ENCODE measurements around the gene FAM114A1.
A peak's percentile ranks its signal among the peaks of the same experiment; 100 is the strongest.

FAM114A1 gene

DNA sequence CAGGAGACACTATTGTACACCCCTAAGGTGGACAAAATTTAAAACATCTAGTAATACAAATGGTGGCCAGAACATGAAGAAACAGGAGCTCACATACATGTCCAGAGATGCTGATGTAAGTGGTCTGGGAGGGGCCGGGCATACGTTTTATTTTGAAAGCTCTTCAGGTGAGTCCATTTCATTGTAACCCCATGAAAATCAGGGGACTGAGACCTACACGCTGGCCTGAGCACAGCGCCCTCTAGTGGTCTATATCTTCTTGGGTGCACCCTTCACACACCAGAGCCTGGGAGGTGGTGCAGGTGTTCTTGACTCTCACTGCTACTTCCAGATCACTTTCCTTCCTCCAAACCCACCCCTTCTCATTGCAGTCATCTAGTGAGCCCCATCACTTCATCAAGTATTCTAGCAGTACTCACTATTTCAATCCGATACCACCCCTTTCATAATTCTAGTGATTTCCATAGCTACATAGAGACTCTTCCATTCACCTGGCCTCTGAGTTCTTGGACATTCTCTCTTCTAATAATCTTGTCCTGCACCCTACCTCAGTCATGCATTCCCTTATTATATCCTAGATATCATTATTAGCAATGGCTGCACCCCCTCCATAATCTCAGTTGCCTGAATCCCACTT is 6.7 kb upstream of the FAM114A1 start:
- peak; percentile 60 to 72 for DNase-seq

DNA sequence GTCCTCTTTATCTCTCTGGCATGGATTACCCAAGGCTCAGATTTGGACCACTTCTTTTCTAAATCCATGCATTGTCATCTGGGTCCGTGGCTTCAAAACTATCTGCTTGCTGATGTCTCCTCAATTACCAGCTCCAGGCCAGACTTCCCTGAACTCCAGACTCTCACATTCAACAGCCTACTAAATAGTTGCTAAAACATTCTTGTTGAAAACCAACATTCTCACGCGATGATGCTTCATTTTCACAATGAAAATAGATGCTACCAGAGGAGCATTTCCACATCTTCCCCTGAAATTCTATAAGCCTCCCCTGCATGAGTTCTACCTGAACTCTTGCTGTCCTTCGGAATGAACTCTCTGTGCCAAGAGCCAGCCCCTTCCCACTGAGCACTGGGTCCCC is 5.8 kb upstream of the FAM114A1 start:
- no peak for DNase-seq

DNA sequence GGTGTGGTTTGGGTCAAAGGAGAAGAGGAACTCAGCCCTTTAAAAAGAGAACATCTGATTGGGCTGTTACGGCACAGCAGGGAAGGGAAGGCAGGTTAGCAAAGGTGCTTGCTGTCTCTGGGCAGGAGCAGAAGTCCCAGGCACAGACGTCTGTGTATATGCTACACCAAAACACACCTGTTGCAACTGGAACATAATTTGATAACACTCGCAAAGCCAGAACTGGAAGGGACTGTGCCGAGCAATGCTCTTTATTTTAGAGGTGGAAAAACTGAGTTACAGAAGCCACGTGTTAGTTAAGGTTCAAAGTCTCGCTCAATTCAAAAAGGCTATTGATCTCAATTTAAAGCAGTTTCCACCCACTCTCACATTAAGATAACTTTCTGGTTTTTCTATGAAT is 2.2 kb upstream of the FAM114A1 start:
- DNase-seq = no peak

DNA sequence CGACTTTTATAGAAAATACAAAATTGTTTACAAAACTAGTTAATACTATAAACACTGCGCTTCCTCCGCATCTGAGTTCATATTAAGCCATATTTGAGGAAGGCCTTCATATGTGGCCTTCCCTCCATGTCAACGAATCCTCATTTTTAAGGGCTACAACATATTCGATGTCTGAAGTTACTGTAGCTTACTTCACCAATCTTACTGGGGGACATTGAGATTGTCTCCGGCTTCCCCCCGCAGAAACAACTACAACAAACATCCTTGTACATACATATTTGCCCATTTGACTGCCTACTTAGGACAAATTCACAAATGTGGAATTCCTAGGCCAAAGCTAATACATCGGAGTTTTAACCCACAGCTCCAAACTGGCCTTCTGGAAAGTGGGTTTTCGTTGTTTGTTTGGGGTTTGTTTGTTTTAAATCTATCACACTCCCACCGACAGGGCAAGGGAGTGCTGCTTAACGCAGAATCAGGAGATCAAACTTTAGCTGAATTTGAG is 581 bp upstream of the FAM114A1 start:
- no peak for DNase-seq

DNA sequence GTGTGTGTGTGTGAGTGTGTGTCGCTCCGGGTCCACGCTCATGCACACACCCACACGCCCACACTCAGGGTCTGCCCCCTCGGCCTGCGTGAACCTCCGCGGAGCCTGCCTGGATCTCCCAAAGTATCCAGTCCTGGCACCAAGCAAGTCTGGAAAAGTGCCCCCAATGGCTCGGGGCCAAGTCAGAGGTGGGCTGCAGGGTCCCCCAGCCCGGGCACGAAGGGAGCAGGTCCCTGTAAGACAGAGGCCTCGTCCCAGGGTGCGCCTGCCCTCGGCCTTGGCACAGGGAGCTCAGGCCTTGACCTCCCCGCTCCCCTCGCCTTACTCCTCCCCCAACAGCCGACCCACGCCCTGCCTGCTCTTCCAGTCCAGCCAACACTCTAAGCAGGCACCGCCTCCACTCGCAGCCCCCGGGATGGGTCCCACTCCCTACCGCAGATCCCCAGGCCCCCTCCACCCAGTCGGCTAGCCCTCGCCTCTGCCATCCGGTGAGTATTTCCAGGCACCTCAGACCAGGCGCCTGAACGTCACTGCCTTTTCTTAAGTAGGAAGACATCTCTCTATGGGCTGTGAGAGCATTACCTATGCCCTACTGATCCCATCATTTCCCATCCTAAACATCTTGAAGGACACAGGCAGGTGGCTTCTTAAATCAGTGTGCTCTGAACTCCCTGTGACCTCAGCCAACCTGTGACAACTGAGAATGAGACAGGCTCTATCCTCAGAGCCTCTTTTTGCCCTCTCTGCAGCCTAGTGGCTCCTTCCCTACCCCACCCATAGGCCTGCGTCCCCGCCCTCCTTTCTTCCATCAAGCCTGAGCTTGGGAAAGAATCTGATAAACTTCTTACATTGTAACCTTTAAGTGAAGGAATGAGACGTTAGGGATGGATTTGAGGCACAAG is 704 bp downstream of the FAM114A1 start:
- no peak for DNase-seq

DNA sequence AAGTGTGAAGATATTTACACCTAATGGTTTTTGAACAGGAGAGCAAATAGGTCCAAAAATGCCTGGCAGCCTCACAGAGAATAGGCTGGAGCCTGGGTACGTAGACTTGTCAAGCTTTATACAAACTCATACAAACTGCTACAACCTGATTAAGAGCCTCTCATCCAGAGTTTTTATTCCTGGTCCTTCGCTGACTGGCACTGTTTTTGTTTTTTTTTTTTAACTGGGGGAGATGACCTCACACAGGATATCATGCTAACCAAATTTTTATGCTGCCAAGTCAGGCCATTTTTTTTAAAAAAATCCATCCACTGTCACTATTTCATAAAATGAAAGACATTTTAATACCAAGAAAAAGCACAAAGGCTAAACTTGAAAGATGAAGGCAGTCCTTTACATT is 1.9 kb downstream of the FAM114A1 start:
- no peak for DNase-seq

DNA sequence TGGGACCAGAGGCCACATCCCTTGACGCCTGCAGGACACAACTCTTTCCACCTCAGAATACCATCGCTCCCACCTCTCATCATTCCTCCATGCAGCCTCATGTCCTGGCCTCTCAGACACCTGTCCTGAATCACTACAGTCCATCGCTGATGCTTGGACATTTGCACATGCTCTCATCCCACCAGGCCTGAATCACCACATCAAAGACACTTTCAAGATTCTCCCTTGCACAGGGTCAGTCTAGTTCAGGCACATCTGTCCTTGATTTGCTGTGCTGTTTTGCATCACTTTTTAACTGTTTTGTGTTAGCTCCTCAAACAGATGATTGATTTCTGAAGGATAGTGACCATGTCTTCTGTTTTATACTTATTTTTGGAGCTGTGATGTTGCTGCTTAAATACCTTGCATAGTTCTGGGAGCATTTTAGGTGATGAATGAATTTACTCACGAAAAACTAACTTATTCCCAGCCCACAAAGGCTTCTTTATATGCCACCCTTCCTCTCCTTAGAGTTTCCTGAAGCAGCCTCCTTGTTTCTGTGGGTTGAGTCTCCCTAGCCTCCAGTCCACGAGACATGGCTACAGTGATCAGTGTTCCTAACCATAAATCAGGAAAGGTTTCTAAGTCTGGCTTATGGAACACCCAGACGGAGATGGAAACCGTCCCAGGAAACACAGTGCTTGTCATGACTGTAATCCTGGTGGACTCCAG is 2.6 kb downstream of the FAM114A1 start:
- no peak for DNase-seq

DNA sequence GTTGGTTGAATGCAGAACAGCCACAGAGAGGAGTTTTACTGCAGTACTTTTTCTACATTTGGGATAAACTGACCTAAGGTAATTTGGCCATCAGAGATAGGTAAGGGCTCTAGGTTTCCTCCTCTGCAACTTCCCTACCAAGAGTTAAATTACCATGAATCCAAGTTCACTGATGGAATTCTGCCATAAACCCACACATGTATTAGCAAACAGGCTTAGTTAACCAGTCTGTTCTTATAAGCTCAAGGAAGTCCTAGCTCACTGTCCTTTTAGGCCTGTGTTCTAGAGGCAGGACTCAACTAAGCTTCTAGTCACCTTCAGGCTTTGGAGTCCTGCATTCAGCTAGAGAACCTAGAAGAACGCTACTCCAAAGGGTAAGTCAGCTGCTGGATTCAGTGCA is 4.0 kb downstream of the FAM114A1 start:
- no peak for DNase-seq

DNA sequence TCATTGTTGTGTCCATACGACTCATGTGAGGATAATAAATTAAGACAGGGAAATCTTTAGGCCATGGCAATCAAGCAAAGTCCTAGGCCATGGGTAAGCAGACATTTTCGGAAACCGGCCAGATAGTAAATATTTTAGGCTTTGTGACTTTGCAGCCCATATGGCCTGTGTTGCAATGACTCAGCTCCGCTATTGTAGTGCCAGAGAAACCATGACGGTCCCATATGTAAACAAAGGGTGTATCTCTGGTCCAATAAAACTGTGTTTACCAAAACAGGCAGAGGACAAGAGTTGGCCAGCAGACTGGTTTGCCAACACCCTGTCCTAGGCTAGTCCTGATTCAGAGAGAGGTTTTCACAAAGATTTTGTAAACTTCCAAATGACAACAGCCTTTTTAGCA is 5.0 kb downstream of the FAM114A1 start:
- no peak for DNase-seq

DNA sequence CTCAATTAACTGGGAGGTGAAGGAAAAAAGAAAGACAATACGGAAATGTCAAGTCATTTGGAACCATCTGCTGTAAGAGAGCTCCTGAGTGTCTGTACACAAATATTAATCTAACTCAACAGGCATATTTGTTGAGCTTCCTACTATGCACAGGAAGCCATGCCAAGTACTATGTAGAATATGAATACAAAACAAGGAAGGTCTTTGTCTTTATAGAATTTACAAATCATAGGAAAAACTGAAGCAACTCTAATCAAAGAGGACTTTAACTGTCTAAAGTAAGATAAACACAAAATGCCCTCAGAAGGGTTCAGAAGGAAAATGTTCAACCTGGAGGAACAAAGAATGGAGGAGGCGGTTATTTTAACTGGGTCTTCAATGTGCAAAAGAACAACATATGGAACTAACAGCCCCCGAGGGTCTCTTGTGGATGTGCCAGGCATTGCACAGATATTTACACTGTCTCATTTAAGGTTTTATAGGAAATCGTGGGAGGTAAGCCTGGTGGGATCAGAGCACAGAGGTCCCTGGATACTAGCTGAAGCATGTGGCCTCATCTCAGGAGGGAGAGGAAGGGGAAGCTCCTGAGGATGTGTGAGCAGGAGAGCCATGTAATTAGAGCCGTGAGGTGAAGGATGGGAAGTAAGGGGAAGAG is 5.8 kb downstream of the FAM114A1 start:
- peak; percentile 49 to 54 for DNase-seq

DNA sequence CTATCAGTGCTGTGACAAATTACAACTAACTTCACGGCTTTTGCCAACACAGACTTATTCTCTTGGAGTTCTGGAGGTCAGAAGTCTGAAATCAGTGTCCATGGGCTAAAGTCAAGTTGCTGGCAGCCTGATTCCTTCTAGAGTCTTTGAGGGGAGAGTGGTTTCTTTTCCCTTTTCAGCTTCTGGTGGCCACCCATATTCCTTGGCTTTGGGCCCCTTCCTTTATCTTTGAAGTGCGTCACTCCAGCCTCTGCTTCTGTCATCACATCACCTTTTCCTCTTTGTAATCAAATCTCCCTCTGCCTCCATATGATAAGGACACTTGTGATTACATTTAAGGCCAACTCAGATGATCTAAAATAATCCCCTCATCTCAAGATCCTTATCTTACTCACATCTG is 9.0 kb downstream of the FAM114A1 start:
- DNase-seq = no peak

DNA sequence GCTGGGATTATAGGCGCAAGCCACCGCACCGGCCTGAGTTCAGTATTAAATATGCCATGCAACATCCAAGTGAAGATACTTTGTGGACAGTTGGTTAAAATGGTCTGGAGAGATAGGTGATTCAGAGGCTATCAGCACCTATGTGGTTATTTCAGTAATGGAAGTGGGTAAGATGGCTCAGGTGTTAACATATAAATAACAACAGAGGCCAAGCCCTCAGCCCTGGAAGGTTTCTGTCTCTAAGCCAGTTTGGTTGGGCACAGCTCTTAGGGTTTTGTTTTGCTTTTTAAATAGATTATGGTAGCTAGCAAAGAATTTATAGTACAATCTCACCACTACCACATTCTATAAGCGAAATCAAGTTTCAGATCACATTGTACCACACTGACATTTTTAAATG is 16.6 kb downstream of the FAM114A1 start:
- no peak for DNase-seq

DNA sequence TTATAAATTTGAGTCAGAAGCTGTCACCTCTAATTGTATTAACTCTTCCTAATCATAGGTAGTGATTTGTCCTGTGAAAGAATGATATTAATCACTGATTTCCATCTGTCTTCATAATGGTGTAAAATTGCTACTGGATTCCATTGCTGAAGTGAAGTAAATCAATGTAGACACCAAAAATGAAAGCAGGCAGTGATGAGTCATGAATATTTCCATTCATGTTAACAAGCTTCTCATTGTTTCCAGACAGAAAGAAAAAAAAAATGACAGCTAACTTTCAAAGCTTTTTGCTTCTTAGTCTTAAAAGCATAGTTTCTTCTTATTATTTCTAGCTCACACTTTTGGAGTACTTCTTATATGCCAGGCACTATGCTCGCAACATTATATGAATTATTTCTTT is 21.5 kb downstream of the FAM114A1 start:
- DNase-seq = no peak

DNA sequence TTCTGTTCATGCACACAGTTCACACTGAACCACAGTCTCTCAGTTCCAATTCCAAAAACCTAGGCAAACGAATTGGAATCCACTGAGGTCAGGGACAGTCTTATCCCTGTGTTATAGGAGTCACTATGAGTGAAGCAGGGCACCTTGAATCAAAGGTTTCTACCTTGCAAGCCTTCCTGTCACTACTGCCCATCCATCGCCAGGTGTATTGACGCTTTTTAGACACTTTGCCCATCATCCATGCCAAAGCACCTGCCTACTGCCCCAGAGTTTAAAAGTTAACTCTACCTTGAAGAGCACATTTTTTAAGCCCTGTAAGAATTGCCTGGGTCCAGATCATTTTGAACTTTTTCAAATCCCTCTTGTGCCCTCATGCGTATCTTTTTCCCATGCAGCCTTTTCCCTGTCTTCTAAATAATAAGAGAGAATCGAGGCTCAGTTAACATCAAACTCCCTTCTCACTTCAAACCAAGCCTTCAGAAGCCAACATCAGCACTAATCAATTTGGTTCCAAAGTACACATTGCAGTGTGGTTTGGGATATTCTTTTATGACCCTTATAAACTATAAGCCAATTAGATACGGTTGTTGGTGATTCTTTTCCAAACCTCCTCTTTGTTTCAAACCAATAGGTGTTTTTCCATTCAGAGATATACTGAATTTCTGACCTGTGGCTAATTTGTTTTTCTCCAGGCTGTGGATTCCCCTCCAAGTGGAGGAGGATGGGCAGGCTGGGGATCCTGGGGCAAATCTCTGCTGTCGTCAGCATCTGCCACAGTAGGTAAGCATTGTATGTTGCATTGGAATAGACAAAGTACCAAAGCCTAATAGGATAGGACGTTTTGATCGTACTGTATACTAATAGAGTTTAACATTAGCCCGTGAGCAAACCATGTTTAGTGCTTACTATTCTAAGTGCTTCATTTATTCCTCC is 23.7 kb downstream of the FAM114A1 start:
- DNase-seq = no peak

DNA sequence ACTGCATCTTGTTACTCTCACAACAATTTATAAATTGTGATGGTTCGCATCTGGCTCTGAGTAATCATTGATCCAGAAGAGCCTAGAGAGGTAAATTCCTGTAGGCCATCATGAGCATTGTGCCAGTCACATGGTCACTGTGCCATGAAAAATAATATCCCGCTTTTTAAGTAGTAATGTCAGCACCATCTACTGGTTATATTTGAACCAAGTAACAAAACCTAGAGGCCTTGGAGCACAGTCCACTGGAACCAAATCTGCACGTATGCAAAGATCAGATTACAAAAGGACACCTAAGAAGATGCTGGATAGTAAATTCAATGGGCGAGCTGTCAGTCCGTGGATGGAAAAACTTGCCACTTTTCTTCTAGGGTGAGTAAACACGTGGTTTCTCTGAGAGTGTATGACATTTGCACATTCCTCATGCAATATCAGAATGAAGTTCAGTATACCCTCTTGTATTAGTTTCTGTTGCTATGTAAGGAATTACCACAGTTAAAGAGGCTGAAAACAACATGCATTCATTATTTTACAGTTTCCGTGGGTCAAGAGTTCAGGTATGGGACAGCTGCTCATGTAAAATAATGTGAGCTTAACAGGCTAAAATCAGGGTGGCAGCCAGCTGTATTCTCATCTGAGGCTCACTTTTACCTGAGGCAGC is 26.8 kb downstream of the FAM114A1 start:
- peak; percentile 17 to 25 for DNase-seq

DNA sequence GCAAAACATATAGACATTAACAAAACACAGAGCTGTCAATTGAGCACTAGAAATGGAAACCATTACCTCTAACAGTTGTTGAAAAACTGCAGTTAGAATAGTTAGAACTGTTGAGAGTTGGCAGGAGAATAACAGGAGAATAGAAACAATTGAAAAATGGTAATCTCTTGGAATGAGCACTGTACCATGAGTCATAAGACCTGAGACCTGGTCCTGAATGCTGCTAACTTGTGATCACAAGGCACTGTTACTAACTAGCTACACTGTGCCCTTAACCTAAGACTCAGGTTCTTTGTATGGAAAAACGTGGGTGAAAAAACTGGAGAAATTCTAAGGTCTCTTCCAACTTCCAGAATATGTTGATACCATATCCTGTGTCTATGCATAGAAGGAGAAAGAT is 29.3 kb downstream of the FAM114A1 start:
- DNase-seq = no peak

DNA sequence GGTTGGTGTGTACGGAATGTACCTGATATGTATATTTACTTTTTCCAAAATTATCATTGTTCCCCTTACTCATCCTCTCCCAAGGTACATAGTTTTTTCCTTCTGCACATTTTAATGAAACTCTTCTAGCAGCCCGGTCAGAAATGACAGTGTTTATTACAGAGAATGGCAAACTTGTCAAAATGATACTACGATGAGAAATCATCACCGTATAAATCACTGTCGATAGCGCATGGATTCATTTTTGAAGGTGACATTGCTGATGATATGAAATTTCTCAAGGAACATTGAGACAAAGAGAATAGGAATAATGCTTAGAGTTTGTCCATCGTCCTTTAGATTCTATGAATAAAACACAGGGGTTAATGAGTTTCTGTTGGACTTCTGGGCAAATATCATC is 30.6 kb downstream of the FAM114A1 start:
- DNase-seq = no peak

DNA sequence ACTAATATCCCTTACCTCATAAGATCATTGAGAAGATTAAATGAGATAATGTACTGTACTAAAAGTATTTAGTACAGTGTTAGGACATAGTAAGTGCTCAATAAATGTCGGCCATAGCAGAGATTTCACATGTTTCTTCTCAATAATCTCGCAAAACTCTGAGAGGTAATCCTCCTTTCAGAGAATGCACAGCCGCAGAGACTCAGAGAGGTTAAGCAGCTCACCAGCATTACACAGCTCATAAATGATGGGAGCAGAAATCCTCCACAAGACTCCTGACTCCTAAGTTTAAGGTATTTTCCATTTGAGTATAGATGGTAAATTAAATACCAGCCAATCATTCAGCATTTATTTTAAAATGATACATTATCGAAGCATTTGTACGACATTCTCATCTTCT is 34.6 kb downstream of the FAM114A1 start:
- no peak for DNase-seq

DNA sequence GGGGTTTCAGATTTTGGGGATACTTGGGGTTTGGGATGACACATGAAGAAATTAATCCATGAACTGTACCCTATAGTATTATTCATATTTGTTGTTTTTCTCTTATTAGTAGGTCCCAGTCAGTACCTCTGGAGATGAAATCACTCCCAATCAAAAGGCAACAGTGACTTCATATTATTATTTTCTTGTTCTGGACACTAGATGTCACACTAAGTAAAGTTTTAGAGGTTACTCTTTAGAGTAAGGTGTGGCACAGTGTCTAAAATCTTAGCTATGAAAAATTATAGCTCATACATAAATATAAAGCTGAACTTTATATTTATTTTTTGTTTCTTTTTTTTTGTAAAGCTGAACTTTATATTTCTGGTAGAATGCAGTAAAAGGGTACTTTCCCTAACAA is 35.1 kb downstream of the FAM114A1 start:
- peak; percentile 57 to 77 for DNase-seq

DNA sequence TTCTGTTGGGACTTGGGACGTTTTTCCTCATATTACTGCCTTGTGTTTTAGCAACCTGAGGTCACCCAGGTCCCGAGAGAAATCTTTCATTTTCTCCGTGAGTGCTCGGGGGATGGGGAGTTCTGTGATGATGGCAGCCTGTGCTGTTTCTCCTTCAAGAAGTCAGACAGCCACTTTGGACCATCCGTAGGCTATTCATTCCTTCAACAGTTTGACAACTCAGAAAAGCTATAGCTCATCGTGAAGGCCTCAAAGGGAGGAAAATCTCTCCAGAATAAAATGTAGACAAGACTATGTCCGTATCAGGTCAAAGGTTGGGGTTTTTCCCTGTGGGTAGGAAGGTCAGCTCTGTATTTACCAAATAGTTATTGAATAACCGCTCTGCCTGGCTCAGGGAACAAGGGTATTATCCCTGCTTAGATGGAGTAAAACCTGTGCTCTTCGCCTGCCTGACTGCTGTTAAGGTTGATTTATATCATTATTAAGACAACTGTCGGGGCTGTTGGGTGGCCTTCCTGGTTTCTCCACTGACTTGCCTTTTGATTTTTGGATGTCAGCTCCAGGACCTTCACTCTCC is 36.6 kb downstream of the FAM114A1 start:
- DNase-seq = no peak

DNA sequence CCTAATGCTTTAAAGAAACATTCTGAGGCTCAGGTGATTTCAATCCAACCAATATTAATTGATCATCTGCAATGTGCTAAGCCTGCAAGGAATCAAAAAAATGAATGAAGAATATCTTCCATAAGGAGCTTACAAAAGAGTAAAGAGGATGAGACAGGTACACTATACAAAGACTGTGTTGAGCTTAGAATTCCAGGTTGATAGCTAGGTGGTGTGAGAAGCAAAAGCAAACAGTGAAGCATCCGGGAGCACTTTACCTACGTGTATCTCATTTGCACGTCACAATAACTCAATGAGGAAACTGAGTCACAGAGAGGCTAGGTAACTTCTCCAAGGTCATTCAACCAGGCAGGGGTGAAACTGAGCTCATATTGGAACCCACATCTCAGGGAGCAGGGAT is 37.1 kb downstream of the FAM114A1 start:
- no peak for DNase-seq

All from Kasumi-1 (cell line).